Gastrocnemius medialis (tissue), 4 donors: ENCODE results near the gene ENAH.

Experiments used
- POLR2A ChIP-seq, 2 donors: fragments of 450-650 bp; IDR thresholded peaks; one replicate each; pipeline ENCODE4 v1.6.1; 2017; ENCODE audit warnings: antibody characterized with exemption in 2 of 2, mild to moderate bottlenecking in 2 of 2, moderate library complexity in 2 of 2
- TF ChIP-seq, protein P1 (sequence below), 5 experiments: fragments of 450-650 bp in 3 of 5; fragments of 200-600 bp in 2 of 5; sonication (generic) in 2 of 5; IDR thresholded peaks in 4 of 5; conservative IDR thresholded peaks in 1 of 5; 1 replicate in 4 of 5; 2 replicates in 1 of 5; pipeline ENCODE4 v1.5.1; 2016 to 2019; ENCODE audit warnings: antibody characterized with exemption in 5 of 5, mild to moderate bottlenecking in 3 of 5, moderate library complexity in 3 of 5

DNA sequence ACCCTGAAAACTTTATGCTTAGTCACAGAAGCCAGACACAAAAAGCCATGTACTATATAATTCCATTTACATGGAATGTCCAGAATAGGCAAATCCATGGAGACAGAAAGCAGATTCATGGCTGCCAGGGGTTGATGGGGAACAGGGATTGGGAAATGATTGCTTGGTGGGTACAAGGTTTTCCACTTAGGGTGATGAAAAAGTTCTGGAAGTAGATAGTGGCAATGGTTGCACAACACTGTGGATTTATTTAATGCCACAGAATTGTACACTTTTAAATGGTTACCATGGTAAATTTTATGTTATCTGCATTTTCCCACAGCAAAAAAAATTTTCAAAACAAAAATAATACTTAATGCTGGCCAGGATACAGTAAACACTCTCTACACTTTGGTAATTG is 40.6 kb downstream of the ENAH start:
- TF ChIP-seq, protein P1, sequence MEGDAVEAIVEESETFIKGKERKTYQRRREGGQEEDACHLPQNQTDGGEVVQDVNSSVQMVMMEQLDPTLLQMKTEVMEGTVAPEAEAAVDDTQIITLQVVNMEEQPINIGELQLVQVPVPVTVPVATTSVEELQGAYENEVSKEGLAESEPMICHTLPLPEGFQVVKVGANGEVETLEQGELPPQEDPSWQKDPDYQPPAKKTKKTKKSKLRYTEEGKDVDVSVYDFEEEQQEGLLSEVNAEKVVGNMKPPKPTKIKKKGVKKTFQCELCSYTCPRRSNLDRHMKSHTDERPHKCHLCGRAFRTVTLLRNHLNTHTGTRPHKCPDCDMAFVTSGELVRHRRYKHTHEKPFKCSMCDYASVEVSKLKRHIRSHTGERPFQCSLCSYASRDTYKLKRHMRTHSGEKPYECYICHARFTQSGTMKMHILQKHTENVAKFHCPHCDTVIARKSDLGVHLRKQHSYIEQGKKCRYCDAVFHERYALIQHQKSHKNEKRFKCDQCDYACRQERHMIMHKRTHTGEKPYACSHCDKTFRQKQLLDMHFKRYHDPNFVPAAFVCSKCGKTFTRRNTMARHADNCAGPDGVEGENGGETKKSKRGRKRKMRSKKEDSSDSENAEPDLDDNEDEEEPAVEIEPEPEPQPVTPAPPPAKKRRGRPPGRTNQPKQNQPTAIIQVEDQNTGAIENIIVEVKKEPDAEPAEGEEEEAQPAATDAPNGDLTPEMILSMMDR (IDR thresholded peaks at IDR 0.05 in 4 of 5, conservative IDR thresholded peaks at IDR 0.05 in 1 of 5) = no peak
- no peak for TF ChIP-seq POLR2A (IDR thresholded peaks at IDR 0.05)
